WI38 (cell line): ENCODE data around the gene DSP.

Source experiments
- H3K4me3 ChIP-seq: 2 replicates; pipeline ENCODE4 v1.5.1; 2011; ENCODE audit warnings: low read depth, mild to moderate bottlenecking, control low read depth, low read length
- TF ChIP-seq, protein P1 (sequence below): IDR thresholded peaks from 2 replicates; pipeline ENCODE4 v1.5.1; 2012; ENCODE audit warnings: low read depth, mild to moderate bottlenecking, control low read depth, low read length

The DSP gene

DNA sequence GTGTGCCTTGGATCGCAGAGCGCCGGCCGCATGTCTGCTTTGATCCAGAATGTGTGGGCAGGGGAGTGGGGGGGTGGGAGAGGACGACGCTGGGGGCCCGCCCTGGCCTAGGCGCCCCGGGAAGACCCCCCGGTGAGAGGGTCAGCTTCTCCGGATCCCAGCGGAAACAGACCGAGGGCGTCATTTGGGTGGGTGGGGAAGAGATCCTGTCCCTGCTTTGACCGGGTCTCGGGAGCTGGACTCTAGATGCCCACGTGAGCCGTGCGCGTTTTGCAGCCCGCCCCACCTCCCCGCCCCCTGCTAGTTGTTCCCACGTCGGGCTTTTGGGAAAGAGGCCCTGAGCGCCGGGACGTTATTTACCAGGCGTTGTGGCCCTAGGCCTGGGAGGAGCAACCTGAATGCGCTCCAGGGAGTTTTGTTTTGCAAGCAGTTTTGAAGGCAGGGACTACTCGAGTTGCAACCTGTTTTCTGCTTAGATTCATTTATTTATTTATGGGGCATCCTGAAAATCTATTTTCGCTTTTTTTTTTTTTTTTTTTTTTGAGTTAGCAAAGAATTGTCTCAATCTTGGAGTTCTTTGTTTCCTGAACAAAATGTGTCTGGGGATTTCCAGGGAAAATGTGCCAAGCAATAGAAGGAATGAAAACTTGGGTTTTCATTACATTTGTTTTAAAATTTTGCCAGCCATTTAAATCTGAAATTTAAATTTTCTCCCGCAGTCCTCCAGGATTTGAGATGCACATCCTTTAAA is 1.6 kb downstream of the DSP start:
- TF ChIP-seq, protein P1, sequence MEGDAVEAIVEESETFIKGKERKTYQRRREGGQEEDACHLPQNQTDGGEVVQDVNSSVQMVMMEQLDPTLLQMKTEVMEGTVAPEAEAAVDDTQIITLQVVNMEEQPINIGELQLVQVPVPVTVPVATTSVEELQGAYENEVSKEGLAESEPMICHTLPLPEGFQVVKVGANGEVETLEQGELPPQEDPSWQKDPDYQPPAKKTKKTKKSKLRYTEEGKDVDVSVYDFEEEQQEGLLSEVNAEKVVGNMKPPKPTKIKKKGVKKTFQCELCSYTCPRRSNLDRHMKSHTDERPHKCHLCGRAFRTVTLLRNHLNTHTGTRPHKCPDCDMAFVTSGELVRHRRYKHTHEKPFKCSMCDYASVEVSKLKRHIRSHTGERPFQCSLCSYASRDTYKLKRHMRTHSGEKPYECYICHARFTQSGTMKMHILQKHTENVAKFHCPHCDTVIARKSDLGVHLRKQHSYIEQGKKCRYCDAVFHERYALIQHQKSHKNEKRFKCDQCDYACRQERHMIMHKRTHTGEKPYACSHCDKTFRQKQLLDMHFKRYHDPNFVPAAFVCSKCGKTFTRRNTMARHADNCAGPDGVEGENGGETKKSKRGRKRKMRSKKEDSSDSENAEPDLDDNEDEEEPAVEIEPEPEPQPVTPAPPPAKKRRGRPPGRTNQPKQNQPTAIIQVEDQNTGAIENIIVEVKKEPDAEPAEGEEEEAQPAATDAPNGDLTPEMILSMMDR: no peak
- peak overlapping the region; percentile 63 for H3K4me3 ChIP-seq

DNA sequence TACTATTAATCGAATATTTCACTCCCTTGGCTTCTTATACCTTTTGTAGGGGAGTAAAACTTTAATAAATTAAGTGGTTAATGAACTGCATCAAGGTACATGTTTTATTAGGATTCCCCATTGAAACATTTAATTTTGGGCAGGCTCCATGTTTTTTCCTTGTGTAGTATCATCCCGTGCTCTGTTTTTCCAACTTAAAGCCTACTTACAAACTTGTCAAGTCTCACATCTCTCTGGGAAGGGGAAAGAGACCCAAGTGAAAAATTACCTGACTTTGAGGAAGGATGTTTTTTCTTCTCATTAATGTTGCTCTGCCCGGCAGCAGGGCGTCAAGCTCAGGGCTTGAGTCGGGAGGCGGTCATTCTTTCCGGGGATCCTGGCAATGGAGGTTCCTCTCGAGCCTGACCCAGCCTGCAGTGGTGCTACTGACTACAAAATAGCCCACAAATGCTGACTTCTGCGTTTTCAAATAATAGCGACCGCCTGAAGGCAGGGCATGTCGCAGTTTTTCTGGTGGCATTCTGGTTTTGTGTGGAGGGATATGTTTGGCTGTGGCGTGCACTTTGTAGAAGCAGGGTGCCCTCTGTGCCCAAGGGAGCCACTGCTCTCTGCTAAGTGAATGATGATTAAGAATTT is 2.4 kb downstream of the DSP start:
- TF ChIP-seq, protein P1: no peak
- H3K4me3 ChIP-seq: no peak overlapping the region

DNA sequence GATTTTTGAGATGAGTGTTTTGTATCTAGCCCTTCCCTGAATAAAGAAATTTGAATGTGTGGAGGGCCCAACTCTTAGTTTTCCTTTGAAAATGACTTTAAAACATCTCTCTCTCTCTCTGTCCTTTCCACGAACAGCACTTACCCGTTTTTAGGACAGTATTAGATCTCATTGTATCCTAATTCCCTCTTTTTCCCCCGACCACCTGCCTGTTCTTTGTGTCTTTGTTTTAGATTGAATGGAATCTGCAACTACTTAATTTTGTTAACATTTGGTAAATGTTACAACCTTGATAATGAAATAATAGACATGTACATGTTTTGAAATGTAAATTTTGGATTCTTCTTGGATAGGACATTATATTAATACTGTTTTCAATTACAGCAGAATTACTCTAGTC is 3.1 kb downstream of the DSP start:
- no peak overlapping the region for H3K4me3 ChIP-seq
- TF ChIP-seq, protein P1: no peak

DNA sequence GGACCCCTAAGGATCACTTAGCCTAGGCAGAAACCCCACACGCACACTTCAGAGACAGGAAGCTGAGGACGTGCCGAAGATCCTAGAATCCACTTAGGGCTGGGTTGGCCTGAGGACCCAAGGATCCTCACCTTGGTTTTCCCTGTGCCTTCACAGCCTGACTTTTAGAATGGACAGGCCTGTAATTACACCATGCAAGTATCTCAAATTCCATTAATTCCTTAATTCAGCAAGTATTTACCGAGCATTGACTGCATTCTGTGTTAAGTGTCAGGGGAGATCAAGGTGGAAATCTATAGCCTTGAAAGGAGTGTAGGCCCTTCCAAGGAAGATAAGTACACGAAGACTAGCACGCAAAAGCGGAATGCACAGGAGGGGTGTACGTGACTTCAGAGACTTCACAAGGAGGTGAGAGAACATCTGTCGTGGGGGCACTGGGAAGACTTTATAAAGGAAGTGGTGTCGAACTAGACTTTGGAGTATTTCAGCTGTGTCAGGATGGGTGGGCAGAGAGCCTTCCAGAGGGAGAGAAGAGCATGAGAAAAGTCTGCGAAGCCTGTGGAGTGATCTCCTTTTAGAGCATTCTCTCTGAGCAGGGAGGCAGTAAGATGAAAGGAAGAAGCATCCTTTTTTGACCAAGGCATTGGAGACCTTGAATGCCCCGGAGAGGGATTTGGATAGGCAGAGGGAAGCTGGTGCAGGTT is 4.0 kb downstream of the DSP start:
- H3K4me3 ChIP-seq: no peak overlapping the region
- TF ChIP-seq, protein P1: no peak

GRCh38 chr6:7546020-7546369 is 4.5 kb downstream of the DSP start:
- TF ChIP-seq, protein P1: no peak

DNA sequence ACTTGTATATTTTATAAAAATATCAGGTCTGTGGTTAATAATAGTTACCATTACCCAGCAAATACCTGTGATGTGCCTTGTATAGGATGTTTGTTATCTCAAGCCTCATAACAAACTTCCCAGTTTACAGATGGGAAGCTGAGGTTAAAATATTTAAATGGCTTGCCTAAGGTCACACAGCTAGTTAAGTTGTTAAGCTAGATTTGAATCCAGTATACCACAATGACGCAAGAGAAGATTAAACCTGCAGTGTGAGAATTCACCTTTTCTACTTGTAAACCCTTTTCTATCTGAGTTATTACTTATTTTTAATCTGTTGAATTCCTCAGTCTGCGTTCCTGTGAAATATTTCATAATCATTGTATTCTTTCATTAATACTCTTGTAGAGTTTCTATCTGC is 4.9 kb downstream of the DSP start:
- TF ChIP-seq, protein P1: no peak
- H3K4me3 ChIP-seq: no peak overlapping the region

More at GRCh38 chr6:7546020-7546369, 4.5 kb downstream of the DSP start:
- H3K4me3 ChIP-seq: no peak overlapping the region

- TF ChIP-seq, protein P1: no peak
- H3K4me3 ChIP-seq: no peak overlapping the region
Observed at GRCh38 chr6:7546896-7547295, 5.4 kb downstream of the DSP start.
